ENCODE data around the gene C5orf15. TPM values are rescaled to one million over a fixed set of nuclear protein-coding genes. Genes with fewer than 3 reads are reported as not detected.

The C5orf15 gene
- total and polyA plus RNA-seq, 4 donors, result 21.2 to 32.4 (median 28.7) TPM

DNA sequence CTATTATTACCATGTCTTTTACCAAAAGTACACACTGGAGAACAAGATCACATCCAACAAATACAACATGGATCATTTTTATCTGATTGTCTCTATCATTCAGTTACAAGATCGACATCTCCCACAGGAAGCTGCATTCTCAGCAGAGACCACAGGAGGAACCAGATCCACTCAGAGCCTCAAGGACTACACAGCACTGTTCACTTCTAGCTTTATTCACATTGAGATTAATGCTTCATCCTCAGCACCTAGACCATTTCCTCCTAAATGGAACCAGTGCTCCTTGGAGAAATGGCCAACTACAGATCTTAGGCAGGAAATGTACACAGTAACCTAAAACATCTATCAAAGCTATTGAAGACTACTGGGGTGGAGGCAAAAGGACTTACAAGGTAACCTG, 13.3 kb upstream of the C5orf15 start:
- no peak for DNase-seq (ENCODE audit: low spot score)
- no peaks in the 10 kb centered on the region for H3K9me3 ChIP-seq (ENCODE audit: control insufficient read depth in 4 of 4, low read length in 3 of 4)
- no peaks in the 10 kb centered on the region for H3K27me3 ChIP-seq (ENCODE audit: control insufficient read depth in 4 of 4, insufficient read depth in 4 of 4, low read length in 3 of 4)
- no peak overlapping the region for H3K4me3 ChIP-seq (ENCODE audit: low read depth in 1 of 3, low read length in 3 of 3)
- TF ChIP-seq EGR1 (IDR thresholded peaks at IDR 0.05; ENCODE audit: low read depth in 2 of 2) (no peak), TAF1 (conservative IDR thresholded peaks at IDR 0.05) (no peak), SP1 (IDR thresholded peaks at IDR 0.05) (no peak), NR2F2 (IDR thresholded peaks at IDR 0.05) (no peak), RXRA (IDR thresholded peaks at IDR 0.05) (no peak), JUND (IDR thresholded peaks at IDR 0.05) (no peak)
- TF ChIP-seq, protein P1, sequence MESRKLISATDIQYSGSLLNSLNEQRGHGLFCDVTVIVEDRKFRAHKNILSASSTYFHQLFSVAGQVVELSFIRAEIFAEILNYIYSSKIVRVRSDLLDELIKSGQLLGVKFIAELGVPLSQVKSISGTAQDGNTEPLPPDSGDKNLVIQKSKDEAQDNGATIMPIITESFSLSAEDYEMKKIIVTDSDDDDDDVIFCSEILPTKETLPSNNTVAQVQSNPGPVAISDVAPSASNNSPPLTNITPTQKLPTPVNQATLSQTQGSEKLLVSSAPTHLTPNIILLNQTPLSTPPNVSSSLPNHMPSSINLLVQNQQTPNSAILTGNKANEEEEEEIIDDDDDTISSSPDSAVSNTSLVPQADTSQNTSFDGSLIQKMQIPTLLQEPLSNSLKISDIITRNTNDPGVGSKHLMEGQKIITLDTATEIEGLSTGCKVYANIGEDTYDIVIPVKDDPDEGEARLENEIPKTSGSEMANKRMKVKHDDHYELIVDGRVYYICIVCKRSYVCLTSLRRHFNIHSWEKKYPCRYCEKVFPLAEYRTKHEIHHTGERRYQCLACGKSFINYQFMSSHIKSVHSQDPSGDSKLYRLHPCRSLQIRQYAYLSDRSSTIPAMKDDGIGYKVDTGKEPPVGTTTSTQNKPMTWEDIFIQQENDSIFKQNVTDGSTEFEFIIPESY (IDR thresholded peaks at IDR 0.05), result no peak
- TF ChIP-seq, protein P2, sequence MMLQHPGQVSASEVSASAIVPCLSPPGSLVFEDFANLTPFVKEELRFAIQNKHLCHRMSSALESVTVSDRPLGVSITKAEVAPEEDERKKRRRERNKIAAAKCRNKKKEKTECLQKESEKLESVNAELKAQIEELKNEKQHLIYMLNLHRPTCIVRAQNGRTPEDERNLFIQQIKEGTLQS (IDR thresholded peaks at IDR 0.05), result no peak
- no peak overlapping the region for H3K27ac ChIP-seq (ENCODE audit: low read depth in 1 of 2, low read length in 2 of 2)
- 50% methylated on average over 1 of the region's 1 CpG for WGBS
- peaks cover 5 to 38% (median 21%) of the 10 kb centered on the region in 4 donors for H3K36me3 ChIP-seq (ENCODE audit: control insufficient read depth in 4 of 4, insufficient read depth in 3 of 4, low read depth in 1 of 4, low read length in 3 of 4)
- no peak overlapping the region for H3K9ac ChIP-seq (ENCODE audit: low read depth in 1 of 2, low read length in 2 of 2)
- H3K4me1 ChIP-seq (ENCODE audit: control insufficient read depth in 4 of 4, insufficient read depth in 4 of 4, low read length in 3 of 4), result no peaks in the 10 kb centered on the region

DNA sequence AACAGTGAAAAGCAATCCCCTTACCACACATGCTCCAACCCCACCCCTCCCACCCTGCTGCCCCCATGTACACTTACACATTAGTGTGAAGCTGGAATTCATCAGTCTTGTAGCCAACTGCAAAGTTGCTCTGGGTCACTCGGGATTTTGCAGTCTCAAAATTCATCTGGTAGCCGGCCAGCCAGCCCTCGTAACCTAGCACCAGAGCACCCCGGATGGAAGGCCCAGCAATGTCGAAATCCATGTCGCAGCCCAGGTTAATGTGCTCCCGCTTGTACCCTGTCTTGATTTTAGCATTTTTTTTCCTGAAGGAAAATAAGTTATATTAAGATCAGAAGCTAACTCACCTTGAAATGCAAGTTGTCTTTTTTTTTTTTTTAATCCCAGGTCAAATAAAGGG, 12.2 kb upstream of the C5orf15 start:
- Histone ChIP-seq H3K4me3 (ENCODE audit: low read depth in 1 of 3, low read length in 3 of 3) (no peak overlapping the region), H3K4me1 (ENCODE audit: control insufficient read depth in 4 of 4, insufficient read depth in 4 of 4, low read length in 3 of 4) (no peaks in the 10 kb centered on the region), H3K9ac (ENCODE audit: low read depth in 1 of 2, low read length in 2 of 2) (no peak overlapping the region), H3K9me3 (ENCODE audit: control insufficient read depth in 4 of 4, low read length in 3 of 4) (no peaks in the 10 kb centered on the region), H3K27me3 (ENCODE audit: control insufficient read depth in 4 of 4, insufficient read depth in 4 of 4, low read length in 3 of 4) (no peaks in the 10 kb centered on the region), H3K36me3 (ENCODE audit: control insufficient read depth in 4 of 4, insufficient read depth in 3 of 4, low read depth in 1 of 4, low read length in 3 of 4) (peaks cover 2 to 30% (median 17%) of the 10 kb centered on the region in 4 donors), H3K27ac (ENCODE audit: low read depth in 1 of 2, low read length in 2 of 2) (no peak overlapping the region)
- no peak for DNase-seq (ENCODE audit: low spot score)
- TF ChIP-seq, protein P1 (IDR thresholded peaks at IDR 0.05), result no peak
- 79% methylated on average over 7 of the region's 7 CpGs for WGBS

DNA sequence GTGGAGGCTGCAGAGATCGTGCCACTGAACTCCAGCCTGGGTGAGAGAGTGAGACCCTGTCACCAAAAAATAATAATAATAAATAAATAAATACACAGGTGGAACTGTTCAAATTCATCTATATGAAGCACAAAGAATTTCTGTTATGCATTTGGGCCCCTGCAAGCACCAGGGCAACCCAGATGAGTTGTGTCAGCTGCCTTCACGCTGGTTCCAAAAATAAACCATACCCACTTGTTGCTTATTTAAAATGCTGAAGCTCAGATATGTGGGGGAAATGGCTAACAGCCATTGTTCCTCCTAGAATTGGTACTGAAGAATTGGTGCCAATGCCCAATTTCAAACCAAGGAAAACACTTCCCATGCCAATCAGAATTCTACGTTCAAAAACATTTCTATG, 10.5 kb upstream of the C5orf15 start:
- Histone ChIP-seq H3K27me3 (ENCODE audit: control insufficient read depth in 4 of 4, insufficient read depth in 4 of 4, low read length in 3 of 4) (no peaks in the 10 kb centered on the region), H3K9ac (ENCODE audit: low read depth in 1 of 2, low read length in 2 of 2) (no peak overlapping the region), H3K36me3 (ENCODE audit: control insufficient read depth in 4 of 4, insufficient read depth in 3 of 4, low read depth in 1 of 4, low read length in 3 of 4) (peaks cover 2 to 34% (median 19%) of the 10 kb centered on the region in 4 donors), H3K4me1 (ENCODE audit: control insufficient read depth in 4 of 4, insufficient read depth in 4 of 4, low read length in 3 of 4) (peaks cover 0 to 11% (median 4%) of the 10 kb centered on the region in 4 donors), H3K27ac (ENCODE audit: low read depth in 1 of 2, low read length in 2 of 2) (no peak overlapping the region), H3K9me3 (ENCODE audit: control insufficient read depth in 4 of 4, low read length in 3 of 4) (no peaks in the 10 kb centered on the region), H3K4me3 (ENCODE audit: low read depth in 1 of 3, low read length in 3 of 3) (no peak overlapping the region)
- WGBS, result 79% methylated on average over 3 of the region's 3 CpGs
- DNase-seq (ENCODE audit: low spot score), result no peak
- TF ChIP-seq, protein P3, sequence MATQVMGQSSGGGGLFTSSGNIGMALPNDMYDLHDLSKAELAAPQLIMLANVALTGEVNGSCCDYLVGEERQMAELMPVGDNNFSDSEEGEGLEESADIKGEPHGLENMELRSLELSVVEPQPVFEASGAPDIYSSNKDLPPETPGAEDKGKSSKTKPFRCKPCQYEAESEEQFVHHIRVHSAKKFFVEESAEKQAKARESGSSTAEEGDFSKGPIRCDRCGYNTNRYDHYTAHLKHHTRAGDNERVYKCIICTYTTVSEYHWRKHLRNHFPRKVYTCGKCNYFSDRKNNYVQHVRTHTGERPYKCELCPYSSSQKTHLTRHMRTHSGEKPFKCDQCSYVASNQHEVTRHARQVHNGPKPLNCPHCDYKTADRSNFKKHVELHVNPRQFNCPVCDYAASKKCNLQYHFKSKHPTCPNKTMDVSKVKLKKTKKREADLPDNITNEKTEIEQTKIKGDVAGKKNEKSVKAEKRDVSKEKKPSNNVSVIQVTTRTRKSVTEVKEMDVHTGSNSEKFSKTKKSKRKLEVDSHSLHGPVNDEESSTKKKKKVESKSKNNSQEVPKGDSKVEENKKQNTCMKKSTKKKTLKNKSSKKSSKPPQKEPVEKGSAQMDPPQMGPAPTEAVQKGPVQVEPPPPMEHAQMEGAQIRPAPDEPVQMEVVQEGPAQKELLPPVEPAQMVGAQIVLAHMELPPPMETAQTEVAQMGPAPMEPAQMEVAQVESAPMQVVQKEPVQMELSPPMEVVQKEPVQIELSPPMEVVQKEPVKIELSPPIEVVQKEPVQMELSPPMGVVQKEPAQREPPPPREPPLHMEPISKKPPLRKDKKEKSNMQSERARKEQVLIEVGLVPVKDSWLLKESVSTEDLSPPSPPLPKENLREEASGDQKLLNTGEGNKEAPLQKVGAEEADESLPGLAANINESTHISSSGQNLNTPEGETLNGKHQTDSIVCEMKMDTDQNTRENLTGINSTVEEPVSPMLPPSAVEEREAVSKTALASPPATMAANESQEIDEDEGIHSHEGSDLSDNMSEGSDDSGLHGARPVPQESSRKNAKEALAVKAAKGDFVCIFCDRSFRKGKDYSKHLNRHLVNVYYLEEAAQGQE (IDR thresholded peaks at IDR 0.05), result no peak
- TF ChIP-seq, protein P4, sequence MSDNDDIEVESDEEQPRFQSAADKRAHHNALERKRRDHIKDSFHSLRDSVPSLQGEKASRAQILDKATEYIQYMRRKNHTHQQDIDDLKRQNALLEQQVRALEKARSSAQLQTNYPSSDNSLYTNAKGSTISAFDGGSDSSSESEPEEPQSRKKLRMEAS (IDR thresholded peaks at IDR 0.05), result no peak
- no peak for TF ChIP-seq TAF1 (conservative IDR thresholded peaks at IDR 0.05)
- no peak for TF ChIP-seq NR2F2 (IDR thresholded peaks at IDR 0.05)
- no peak for TF ChIP-seq HNF4A (conservative IDR thresholded peaks at IDR 0.05)
- TF ChIP-seq JUND (IDR thresholded peaks at IDR 0.05), result no peak
- TF ChIP-seq RXRA (IDR thresholded peaks at IDR 0.05), result no peak
- no peak for TF ChIP-seq YY1 (IDR thresholded peaks at IDR 0.05)
- TF ChIP-seq, protein P2 (IDR thresholded peaks at IDR 0.05), result no peak
